ENCODE data around the gene RPRML.
"Not testable (repeated sequence)": the region's sequence is repeated elsewhere in the genome, so short reads cannot be mapped to it uniquely, and the experiment has no call there.

Gene RPRML

DNA sequence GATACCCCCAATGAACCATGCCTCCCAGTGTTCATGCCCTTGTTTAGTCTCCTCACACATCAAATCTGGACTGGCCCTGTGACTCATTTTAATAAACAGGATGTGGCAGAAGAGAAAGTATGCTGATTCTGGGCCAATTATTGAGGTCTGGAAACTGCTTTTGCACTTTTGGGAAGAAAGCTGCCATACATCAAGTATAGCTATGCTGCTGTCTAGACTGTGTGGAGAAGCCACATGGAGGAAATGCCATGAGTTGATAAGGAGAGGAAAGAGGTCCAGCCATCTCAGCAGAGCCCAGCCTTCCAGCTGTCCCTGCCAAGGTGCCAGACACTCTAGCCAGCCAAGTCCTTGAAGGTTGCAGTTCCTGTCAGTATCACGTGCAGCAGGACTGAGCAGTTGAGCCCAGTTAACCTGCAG, 16.7 kb downstream of the RPRML start:
- Mint-ChIP-seq H3K27ac (no peak overlapping the region), H3K4me1 (peaks cover 6% of the 10 kb centered on the region), H3K36me3 (no peaks in the 10 kb centered on the region), H3K9me3 (peaks cover 8% of the 10 kb centered on the region), H3K4me3 (no peak overlapping the region)
- ATAC-seq (peak; percentile 60), DNase-seq (ENCODE audit: low spot score in 2 of 2) (no peak)

DNA sequence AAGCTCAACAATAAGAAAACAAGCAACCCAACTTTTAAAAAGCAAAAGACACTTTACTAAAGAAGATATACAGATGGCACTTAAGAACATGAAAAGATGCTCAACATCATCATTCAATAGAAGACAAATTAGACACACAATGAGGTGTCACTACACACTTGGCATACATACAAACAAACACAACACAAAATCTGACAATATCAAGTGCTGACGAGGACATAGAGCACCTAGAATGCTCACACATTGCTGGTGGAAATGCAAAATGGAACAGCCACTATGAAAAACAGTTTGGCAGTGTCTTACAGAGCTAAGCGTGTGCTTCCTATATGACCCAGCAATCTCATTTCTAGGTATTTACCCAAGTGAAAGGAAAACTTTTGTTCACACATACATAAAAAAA, 18.9 kb downstream of the RPRML start:
- Mint-ChIP-seq H3K36me3 (no peaks in the 10 kb centered on the region), H3K27ac (no peak overlapping the region), H3K4me3 (no peak overlapping the region), H3K4me1 (peaks cover 6% of the 10 kb centered on the region), H3K9me3 (peaks cover 8% of the 10 kb centered on the region)
- ATAC-seq (no peak), DNase-seq (ENCODE audit: low spot score in 2 of 2) (no peak)

DNA sequence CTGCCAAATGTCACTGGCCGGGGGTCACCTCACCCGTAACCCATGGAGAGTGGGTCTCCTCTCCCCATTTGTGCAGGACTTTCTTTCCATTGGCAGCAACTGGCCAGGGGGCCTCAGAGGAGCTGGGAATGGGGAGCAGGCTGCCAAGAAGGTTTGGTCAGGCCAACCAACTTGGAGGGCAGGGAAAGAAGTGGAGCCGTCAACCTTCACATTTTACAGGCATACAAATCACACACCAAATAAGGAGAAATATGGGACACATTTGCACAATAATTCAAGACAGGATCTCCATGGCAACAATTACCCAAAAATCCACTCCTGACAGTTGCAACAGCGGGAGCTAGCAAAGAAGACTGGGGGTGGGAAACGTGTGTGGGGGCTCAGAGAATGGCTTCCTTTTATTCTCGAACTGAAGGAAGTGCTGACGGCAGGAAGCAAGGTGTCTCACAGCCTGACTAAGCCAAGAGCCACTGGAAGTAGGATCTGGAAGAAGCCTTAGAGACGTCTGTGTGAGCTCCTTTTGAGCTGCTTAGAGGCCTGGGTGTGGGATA, 20.9 kb downstream of the RPRML start:
- peaks cover 6% of the 10 kb centered on the region for H3K4me1 Mint-ChIP-seq
- H3K36me3 Mint-ChIP-seq: no peaks in the 10 kb centered on the region
- DNase-seq (ENCODE audit: low spot score in 2 of 2): no peak
- H3K27ac Mint-ChIP-seq: no peak overlapping the region
- peaks cover 8% of the 10 kb centered on the region for H3K9me3 Mint-ChIP-seq
- no peak for ATAC-seq
- no peak overlapping the region for H3K4me3 Mint-ChIP-seq

- not testable (repeated sequence) for H3K27ac Mint-ChIP-seq; ATAC-seq; H3K4me1 Mint-ChIP-seq; DNase-seq (ENCODE audit: low spot score in 2 of 2); H3K9me3 Mint-ChIP-seq; H3K36me3 Mint-ChIP-seq; H3K4me3 Mint-ChIP-seq
Measured at GRCh38 chr17:46953191-46953590, 25.9 kb downstream of the RPRML start.

DNA sequence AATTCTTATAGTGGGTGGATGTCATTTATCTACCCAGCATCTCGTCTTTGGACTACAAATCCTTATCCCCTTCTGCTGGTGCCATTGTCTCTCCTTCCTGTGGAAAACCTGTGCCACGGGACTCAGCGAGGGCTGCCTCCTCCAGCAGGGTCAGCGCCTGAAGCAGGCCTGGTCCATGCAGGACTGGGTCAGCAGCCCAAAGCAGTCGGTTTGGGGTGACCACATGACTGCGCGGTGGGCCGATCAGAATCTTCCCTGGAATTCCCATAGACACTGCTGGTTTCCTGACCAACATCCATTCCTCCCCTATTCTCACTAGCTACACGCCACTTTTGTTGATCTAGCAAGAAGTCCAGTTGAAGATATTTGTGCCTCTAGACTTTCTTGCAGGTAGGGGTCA, 26.9 kb downstream of the RPRML start:
- no peaks in the 10 kb centered on the region for H3K36me3 Mint-ChIP-seq
- no peak overlapping the region for H3K27ac Mint-ChIP-seq
- no peaks in the 10 kb centered on the region for H3K9me3 Mint-ChIP-seq
- no peak overlapping the region for H3K4me3 Mint-ChIP-seq
- peaks cover 10% of the 10 kb centered on the region for H3K4me1 Mint-ChIP-seq
- DNase-seq (ENCODE audit: low spot score in 2 of 2): no peak
- ATAC-seq: no peak

DNA sequence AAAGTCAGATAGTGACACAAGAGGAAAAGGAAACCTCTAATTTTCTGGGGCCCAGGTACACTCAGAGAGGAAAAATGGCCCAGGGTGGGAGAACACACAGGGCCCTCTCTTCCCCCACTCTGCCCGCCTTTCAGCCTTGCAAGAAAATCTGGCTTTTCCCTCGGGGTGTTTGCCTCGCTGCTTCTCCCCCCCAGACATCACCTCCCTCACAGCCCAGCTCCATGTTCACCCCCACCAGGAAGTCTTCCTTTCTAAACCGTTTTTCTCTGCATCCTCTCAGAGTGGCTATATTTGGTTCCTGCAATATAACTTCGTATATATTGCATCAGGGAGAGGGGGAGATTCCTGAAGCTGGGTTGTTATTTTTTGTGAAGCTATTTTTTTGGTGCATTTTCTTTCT, 27.3 kb downstream of the RPRML start:
- H3K27ac Mint-ChIP-seq: no peak overlapping the region
- H3K4me3 Mint-ChIP-seq: no peak overlapping the region
- H3K36me3 Mint-ChIP-seq: no peaks in the 10 kb centered on the region
- H3K9me3 Mint-ChIP-seq: no peaks in the 10 kb centered on the region
- ATAC-seq (no peak), DNase-seq (ENCODE audit: low spot score in 2 of 2) (no peak)
- H3K4me1 Mint-ChIP-seq: peaks cover 14% of the 10 kb centered on the region

- Mint-ChIP-seq H3K9me3 (no peaks in the 10 kb centered on the region), H3K27ac (no peak overlapping the region)
Measured at GRCh38 chr17:46950997-46951621, 27.9 kb downstream of the RPRML start.

GRCh38 chr17:46950342-46950996, 28.6 kb downstream of the RPRML start:
- Mint-ChIP-seq H3K4me3 (no peak overlapping the region), H3K36me3 (no peaks in the 10 kb centered on the region), H3K4me1 (peaks cover 16% of the 10 kb centered on the region), H3K9me3 (no peaks in the 10 kb centered on the region), H3K27ac (no peak overlapping the region)
- DNase-seq (ENCODE audit: low spot score in 2 of 2) (no peak), ATAC-seq (no peak)

More at GRCh38 chr17:46950997-46951621, 27.9 kb downstream of the RPRML start:
- no peak for ATAC-seq
- no peak overlapping the region for H3K4me3 Mint-ChIP-seq
- peaks cover 16% of the 10 kb centered on the region for H3K4me1 Mint-ChIP-seq
- H3K36me3 Mint-ChIP-seq: no peaks in the 10 kb centered on the region
- DNase-seq (ENCODE audit: low spot score in 2 of 2): no peak

- Mint-ChIP-seq H3K9me3 (no peaks in the 10 kb centered on the region), H3K36me3 (no peaks in the 10 kb centered on the region), H3K4me3 (no peak overlapping the region), H3K4me1 (peaks cover 22% of the 10 kb centered on the region), H3K27ac (no peak overlapping the region)
- ATAC-seq (no peak), DNase-seq (ENCODE audit: low spot score in 2 of 2) (no peak)
Measured at GRCh38 chr17:46949291-46950174, 29.5 kb downstream of the RPRML start.

DNA sequence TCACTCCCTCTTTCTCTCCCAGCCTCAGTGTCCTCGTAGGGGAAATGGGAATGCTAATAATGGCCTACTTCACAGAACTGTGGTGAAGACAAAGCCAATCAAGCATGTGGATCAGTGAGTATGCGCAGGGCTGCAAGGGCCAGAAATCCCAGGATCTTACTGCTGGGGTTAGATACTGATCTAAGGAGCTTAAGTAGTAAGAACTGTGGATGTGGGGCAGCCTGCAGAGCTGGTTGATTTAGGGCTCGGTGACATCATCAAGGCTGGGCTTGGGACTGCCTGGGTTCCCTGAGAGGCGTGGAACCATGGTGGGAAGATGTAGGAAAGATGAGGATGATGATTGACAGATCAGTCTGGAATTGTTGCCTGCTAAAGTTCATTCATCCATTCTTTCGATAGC, 30.5 kb downstream of the RPRML start:
- ATAC-seq: no peak
- peaks cover 29% of the 10 kb centered on the region for H3K4me1 Mint-ChIP-seq
- DNase-seq (ENCODE audit: low spot score in 2 of 2): no peak
- no peaks in the 10 kb centered on the region for H3K9me3 Mint-ChIP-seq
- no peak overlapping the region for H3K4me3 Mint-ChIP-seq
- H3K27ac Mint-ChIP-seq: no peak overlapping the region
- H3K36me3 Mint-ChIP-seq: peaks cover 4% of the 10 kb centered on the region

DNA sequence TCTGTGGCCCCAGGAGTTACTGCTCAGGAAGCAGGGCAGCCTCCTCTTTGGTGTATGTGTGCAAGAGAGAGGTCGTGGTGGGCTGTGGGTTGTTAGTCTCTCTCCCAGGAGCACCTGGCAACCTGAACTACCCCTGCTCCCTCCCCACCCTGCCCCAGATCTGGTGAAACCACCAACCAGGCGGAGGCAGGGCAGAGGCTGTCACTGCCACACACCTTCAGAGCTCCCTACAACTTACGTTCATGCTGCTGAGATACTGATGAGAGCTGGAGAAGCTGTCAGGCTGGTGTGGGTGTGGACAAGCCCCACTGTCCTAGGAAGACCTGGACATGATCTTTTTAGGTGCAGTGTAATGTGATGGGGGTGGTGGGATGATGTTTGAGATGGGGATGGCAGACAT, 31.8 kb downstream of the RPRML start:
- peaks cover 7% of the 10 kb centered on the region for H3K36me3 Mint-ChIP-seq
- peaks cover 33% of the 10 kb centered on the region for H3K4me1 Mint-ChIP-seq
- H3K27ac Mint-ChIP-seq: peak overlapping the region; percentile 46
- DNase-seq (ENCODE audit: low spot score in 2 of 2) (no peak), ATAC-seq (no peak)
- no peak overlapping the region for H3K4me3 Mint-ChIP-seq
- no peaks in the 10 kb centered on the region for H3K9me3 Mint-ChIP-seq

GRCh38 chr17:46944931-46945330, 34.1 kb downstream of the RPRML start:
- Mint-ChIP-seq H3K36me3 (peaks cover 30% of the 10 kb centered on the region), H3K4me3 (no peak overlapping the region), H3K9me3 (no peaks in the 10 kb centered on the region), H3K4me1 (peaks cover 25% of the 10 kb centered on the region), H3K27ac (peak overlapping the region; percentile 26)
- ATAC-seq: no peak
- no peak for DNase-seq (ENCODE audit: low spot score in 2 of 2)

- Mint-ChIP-seq H3K9me3 (no peaks in the 10 kb centered on the region), H3K36me3 (peaks cover 42% of the 10 kb centered on the region), H3K27ac (peak overlapping the region; percentile 89), H3K4me3 (no peak overlapping the region), H3K4me1 (peaks cover 25% of the 10 kb centered on the region)
- DNase-seq (ENCODE audit: low spot score in 2 of 2) (no peak), ATAC-seq (no peak)
Measured at GRCh38 chr17:46943501-46944393, 35.3 kb downstream of the RPRML start.

GRCh38 chr17:46943218-46943500, 35.9 kb downstream of the RPRML start:
- Mint-ChIP-seq H3K4me3 (no peak overlapping the region), H3K4me1 (peaks cover 25% of the 10 kb centered on the region), H3K9me3 (no peaks in the 10 kb centered on the region), H3K27ac (peak overlapping the region; percentile 89), H3K36me3 (peaks cover 48% of the 10 kb centered on the region)
- no peak for ATAC-seq
- no peak for DNase-seq (ENCODE audit: low spot score in 2 of 2)

All from stimulated activated effector memory CD8-positive, alpha-beta T cell treated with anti-CD3 and anti-CD28 coated beads, Interleukin-12 subunit alpha, Interleukin-12 subunit beta, amount 100 ng/mL, for 72 hours (primary cell).